ENCODE measurements around the gene CEP95.

The CEP95 gene

DNA sequence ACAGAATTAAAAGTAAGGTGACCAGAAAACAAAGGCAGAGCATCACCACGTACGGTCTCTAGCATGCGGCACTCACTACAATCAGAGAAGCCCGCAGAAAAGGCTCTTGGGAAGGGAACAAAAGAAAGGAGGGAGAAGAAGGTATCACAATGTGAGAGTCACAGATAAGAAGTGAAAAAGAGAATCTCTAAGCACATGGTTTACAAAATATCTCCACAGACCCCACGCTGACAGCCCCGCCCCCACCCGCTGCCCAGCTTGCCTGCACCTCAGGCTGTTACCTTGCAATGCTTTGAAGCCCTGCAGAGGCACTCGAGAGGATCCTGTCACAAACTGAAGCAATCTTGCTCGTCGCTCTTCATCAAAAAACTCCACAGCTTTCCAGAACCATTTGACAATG, 40.5 kb downstream of the CEP95 start:
- no peak for TF ChIP-seq POLR2A (IDR thresholded peaks at IDR 0.05; ENCODE audit: extremely low read depth, insufficient read length)
- TF ChIP-seq, protein P1, sequence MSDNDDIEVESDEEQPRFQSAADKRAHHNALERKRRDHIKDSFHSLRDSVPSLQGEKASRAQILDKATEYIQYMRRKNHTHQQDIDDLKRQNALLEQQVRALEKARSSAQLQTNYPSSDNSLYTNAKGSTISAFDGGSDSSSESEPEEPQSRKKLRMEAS (IDR thresholded peaks at IDR 0.05; ENCODE audit: low read depth, low read length), result no peak
- TF ChIP-seq MYC (IDR thresholded peaks at IDR 0.05; ENCODE audit: low read depth, low read length), result no peak
- TF ChIP-seq CTCF (IDR thresholded peaks at IDR 0.05; ENCODE audit: low read depth, low read length), result no peak
- H3K4me3 ChIP-seq (ENCODE audit: low read depth, low read length), result no peak overlapping the region
- DNase-seq (ENCODE audit: low read depth), result no peak

GRCh38 chr17:64551461-64551860, 44.7 kb downstream of the CEP95 start:
- TF ChIP-seq POLR2A (IDR thresholded peaks at IDR 0.05; ENCODE audit: extremely low read depth, insufficient read length), result no peak
- TF ChIP-seq CTCF (IDR thresholded peaks at IDR 0.05; ENCODE audit: low read depth, low read length), result no peak
- TF ChIP-seq MYC (IDR thresholded peaks at IDR 0.05; ENCODE audit: low read depth, low read length), result no peak
- TF ChIP-seq, protein P1 (IDR thresholded peaks at IDR 0.05; ENCODE audit: low read depth, low read length), result no peak
- DNase-seq (ENCODE audit: low read depth), result no peak
- H3K4me3 ChIP-seq (ENCODE audit: low read depth, low read length), result no peak overlapping the region

GRCh38 chr17:64554028-64554637, 47.4 kb downstream of the CEP95 start:
- DNase-seq (ENCODE audit: low read depth), result no peak
- TF ChIP-seq POLR2A (IDR thresholded peaks at IDR 0.05; ENCODE audit: extremely low read depth, insufficient read length) (no peak), MYC (IDR thresholded peaks at IDR 0.05; ENCODE audit: low read depth, low read length) (no peak)
- H3K4me3 ChIP-seq (ENCODE audit: low read depth, low read length), result no peak overlapping the region

GRCh38 chr17:64555281-64555680, 48.5 kb downstream of the CEP95 start:
- H3K4me3 ChIP-seq (ENCODE audit: low read depth, low read length), result no peak overlapping the region
- no peak for DNase-seq (ENCODE audit: low read depth)
- TF ChIP-seq POLR2A (IDR thresholded peaks at IDR 0.05; ENCODE audit: extremely low read depth, insufficient read length) (no peak), CTCF (IDR thresholded peaks at IDR 0.05; ENCODE audit: low read depth, low read length) (no peak), MYC (IDR thresholded peaks at IDR 0.05; ENCODE audit: low read depth, low read length) (no peak)
- TF ChIP-seq, protein P1 (IDR thresholded peaks at IDR 0.05; ENCODE audit: low read depth, low read length), result no peak

GRCh38 chr17:64564098-64564497, 57.3 kb downstream of the CEP95 start:
- TF ChIP-seq MYC (IDR thresholded peaks at IDR 0.05; ENCODE audit: low read depth, low read length), result no peak
- TF ChIP-seq, protein P1 (IDR thresholded peaks at IDR 0.05; ENCODE audit: low read depth, low read length), result no peak
- TF ChIP-seq CTCF (IDR thresholded peaks at IDR 0.05; ENCODE audit: low read depth, low read length), result no peak
- no peak for TF ChIP-seq POLR2A (IDR thresholded peaks at IDR 0.05; ENCODE audit: extremely low read depth, insufficient read length)

GRCh38 chr17:64565563-64565962, 58.8 kb downstream of the CEP95 start:
- H3K4me3 ChIP-seq (ENCODE audit: low read depth, low read length), result no peak overlapping the region
- TF ChIP-seq MYC (IDR thresholded peaks at IDR 0.05; ENCODE audit: low read depth, low read length) (no peak), POLR2A (IDR thresholded peaks at IDR 0.05; ENCODE audit: extremely low read depth, insufficient read length) (no peak), CTCF (IDR thresholded peaks at IDR 0.05; ENCODE audit: low read depth, low read length) (no peak)
- TF ChIP-seq, protein P1 (IDR thresholded peaks at IDR 0.05; ENCODE audit: low read depth, low read length), result no peak
- no peak for DNase-seq (ENCODE audit: low read depth)

More at GRCh38 chr17:64564098-64564497, 57.3 kb downstream of the CEP95 start:
- DNase-seq (ENCODE audit: low read depth), result no peak
- H3K4me3 ChIP-seq (ENCODE audit: low read depth, low read length), result no peak overlapping the region

All from NB4 (cell line).